ENCODE measurements around the gene GRIFIN.

DNA sequence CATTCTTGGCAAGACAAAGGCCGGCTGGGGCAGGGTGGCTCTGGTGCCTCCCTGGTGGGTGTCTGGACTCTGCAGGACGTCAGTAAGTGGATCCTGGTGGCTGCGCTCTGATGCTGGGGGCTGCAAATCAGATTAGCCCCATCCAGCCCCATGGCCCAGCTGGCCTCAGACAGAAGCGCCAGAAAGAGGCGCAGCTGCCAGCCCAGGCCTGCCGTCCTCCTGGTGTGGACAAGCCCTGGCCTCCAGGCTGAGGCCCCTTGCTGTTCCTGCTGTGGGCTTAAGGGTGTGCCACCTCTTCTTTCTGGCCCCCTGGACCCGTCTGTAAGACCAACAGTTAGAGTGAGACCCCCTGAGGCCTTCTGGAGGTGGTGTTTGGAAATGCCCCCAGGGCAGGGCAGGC lies 37.5 kb upstream of the GRIFIN start:
- TF ChIP-seq EZH2phosphoT487 (IDR thresholded peaks at IDR 0.05; ENCODE audit: low read length) (no peak), CTCF (IDR thresholded peaks at IDR 0.05; ENCODE audit: low read length) (no peak), EZH2 (optimal IDR thresholded peaks at IDR 0.05; ENCODE audit: low read depth, low read length) (no peak)
